ENCODE results near the gene TMEM218. TPM values are rescaled to one million over a fixed set of nuclear protein-coding genes. Genes with fewer than 3 reads are reported as not detected.

Gene TMEM218
- total and polyA plus RNA-seq, 2 donors (not counting 1 experiment from before 2014, with no cell fraction given): 20.7 to 31.7 TPM

DNA sequence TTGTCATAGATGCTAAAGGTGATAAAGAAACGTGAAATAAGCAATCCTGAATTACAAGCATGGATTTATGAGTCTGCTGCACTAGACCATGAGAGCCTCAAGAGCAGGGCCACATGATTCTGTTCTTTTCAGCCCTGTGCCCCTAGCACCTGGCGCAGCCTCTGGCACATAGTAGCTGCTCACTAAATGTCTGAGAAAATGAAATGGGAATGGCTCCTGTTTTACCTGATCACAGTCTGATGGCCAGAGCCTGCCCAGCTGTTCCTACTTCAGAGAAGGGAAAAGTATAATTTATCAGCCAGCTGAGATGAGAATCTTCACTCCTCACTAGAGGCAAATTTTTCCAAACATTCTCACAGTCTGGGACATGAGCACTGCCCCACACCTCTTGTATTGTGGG is 42.4 kb upstream of the TMEM218 start:
- Mint-ChIP-seq H3K27me3 (peaks cover 56% of the 10 kb centered on the region), H3K4me1 (no peaks in the 10 kb centered on the region), H3K9me3 (ENCODE audit: insufficient read depth) (no peaks in the 10 kb centered on the region), H3K27ac (no peak overlapping the region), H3K4me3 (no peak overlapping the region)
- Histone ChIP-seq H3K4me1 (ENCODE audit: control insufficient read depth in 2 of 2, insufficient read depth in 2 of 2, low read length in 2 of 2) (no peaks in the 10 kb centered on the region), H4K20me1 (ENCODE audit: control insufficient read depth, insufficient read depth, low read length, poor library complexity, severe bottlenecking) (no peaks in the 10 kb centered on the region), H2AFZ (ENCODE audit: insufficient read depth, low read depth, low read length, poor library complexity, severe bottlenecking) (no peak overlapping the region), H3K27ac (ENCODE audit: low read length in 2 of 2) (no peak overlapping the region), H3K36me3 (replicated peaks in 1 of 2; ENCODE audit: control extremely low read depth in 1 of 2, control insufficient read depth in 1 of 2, extremely low read depth in 1 of 2, insufficient read depth in 2 of 2, low read length in 1 of 2) (no peaks in the 10 kb centered on the region), H3K9ac (ENCODE audit: low read length) (no peak overlapping the region), H3K27me3 (replicated peaks in 1 of 4; ENCODE audit: control extremely low read depth in 1 of 4, control insufficient read depth in 3 of 4, insufficient read depth in 4 of 4, low read length in 3 of 4) (peaks cover 0 to 18% (median 9%) of the 10 kb centered on the region in 4 experiments), H3K79me2 (ENCODE audit: control insufficient read depth, insufficient read depth, low read length) (no peaks in the 10 kb centered on the region), H3K9me3 (ENCODE audit: control extremely low read depth in 1 of 3, control insufficient read depth in 2 of 3, insufficient read depth in 1 of 3, low read length in 2 of 3) (no peaks in the 10 kb centered on the region), H3K4me3 (ENCODE audit: control extremely low read depth in 1 of 5, extremely low read depth in 1 of 5, insufficient read depth in 1 of 5, low read depth in 2 of 5, low read length in 4 of 5) (no peak overlapping the region), H3K4me2 (replicated peaks; ENCODE audit: low read depth, low read length, poor library complexity, severe bottlenecking) (no peak overlapping the region)
- POLR2A ChIA-PET: no interaction called here
- WGBS (ENCODE audit: insufficient coverage): 89% methylated on average over 1 of the region's 2 CpGs
- no peak for DNase-seq
- TF ChIP-seq, protein P1, sequence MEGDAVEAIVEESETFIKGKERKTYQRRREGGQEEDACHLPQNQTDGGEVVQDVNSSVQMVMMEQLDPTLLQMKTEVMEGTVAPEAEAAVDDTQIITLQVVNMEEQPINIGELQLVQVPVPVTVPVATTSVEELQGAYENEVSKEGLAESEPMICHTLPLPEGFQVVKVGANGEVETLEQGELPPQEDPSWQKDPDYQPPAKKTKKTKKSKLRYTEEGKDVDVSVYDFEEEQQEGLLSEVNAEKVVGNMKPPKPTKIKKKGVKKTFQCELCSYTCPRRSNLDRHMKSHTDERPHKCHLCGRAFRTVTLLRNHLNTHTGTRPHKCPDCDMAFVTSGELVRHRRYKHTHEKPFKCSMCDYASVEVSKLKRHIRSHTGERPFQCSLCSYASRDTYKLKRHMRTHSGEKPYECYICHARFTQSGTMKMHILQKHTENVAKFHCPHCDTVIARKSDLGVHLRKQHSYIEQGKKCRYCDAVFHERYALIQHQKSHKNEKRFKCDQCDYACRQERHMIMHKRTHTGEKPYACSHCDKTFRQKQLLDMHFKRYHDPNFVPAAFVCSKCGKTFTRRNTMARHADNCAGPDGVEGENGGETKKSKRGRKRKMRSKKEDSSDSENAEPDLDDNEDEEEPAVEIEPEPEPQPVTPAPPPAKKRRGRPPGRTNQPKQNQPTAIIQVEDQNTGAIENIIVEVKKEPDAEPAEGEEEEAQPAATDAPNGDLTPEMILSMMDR (IDR thresholded peaks at IDR 0.05): no peak
- TF ChIP-seq EZH2 (IDR thresholded peaks at IDR 0.05; ENCODE audit: borderline replicate concordance, insufficient read depth, low read depth, low read length, poor library complexity, severe bottlenecking): no peak
- intact Hi-C loops (cut with micrococcal nuclease): no loop called here
- CTCF ChIA-PET: interaction anchor here (1.0 kb wide), 1 partner anchor 12 kb away, joined by 3 read pairs; no protein-coding TSS in a partner anchor
- no peak for ATAC-seq (ENCODE audit: low read depth)

DNA sequence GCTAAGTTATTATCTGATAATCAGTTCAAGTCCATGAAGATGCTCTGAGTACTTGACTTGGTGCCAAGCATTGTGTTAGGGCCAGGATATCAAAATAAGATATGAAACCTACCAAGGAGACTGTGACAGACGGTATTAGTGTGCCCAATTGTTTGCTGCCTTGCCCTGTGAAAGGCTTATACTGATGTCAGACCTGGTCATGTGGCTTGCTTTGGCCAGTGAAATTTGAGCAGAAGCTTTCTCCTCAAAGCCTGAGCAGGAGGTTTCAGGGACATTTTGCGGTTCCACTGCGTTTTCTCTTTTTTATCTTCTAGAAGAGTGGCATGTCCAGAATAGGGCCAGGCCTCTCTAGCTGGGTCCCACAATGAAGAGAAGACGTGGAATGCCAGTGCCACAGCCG is 37.3 kb upstream of the TMEM218 start:
- no peaks in the 10 kb centered on the region for H3K9me3 Mint-ChIP-seq (ENCODE audit: insufficient read depth)
- H3K27ac Mint-ChIP-seq: no peak overlapping the region
- Histone ChIP-seq H3K79me2 (ENCODE audit: control insufficient read depth, insufficient read depth, low read length) (no peaks in the 10 kb centered on the region), H3K4me3 (ENCODE audit: control extremely low read depth in 1 of 5, extremely low read depth in 1 of 5, insufficient read depth in 1 of 5, low read depth in 2 of 5, low read length in 4 of 5) (no peak overlapping the region), H3K9ac (ENCODE audit: low read length) (no peak overlapping the region), H3K9me3 (ENCODE audit: control extremely low read depth in 1 of 3, control insufficient read depth in 2 of 3, insufficient read depth in 1 of 3, low read length in 2 of 3) (no peaks in the 10 kb centered on the region), H3K36me3 (replicated peaks in 1 of 2; ENCODE audit: control extremely low read depth in 1 of 2, control insufficient read depth in 1 of 2, extremely low read depth in 1 of 2, insufficient read depth in 2 of 2, low read length in 1 of 2) (no peaks in the 10 kb centered on the region), H3K27ac (ENCODE audit: low read length in 2 of 2) (no peak overlapping the region), H2AFZ (ENCODE audit: insufficient read depth, low read depth, low read length, poor library complexity, severe bottlenecking) (no peak overlapping the region), H3K27me3 (replicated peaks in 1 of 4; ENCODE audit: control extremely low read depth in 1 of 4, control insufficient read depth in 3 of 4, insufficient read depth in 4 of 4, low read length in 3 of 4) (peaks cover 0 to 3% (median under 1%) of the 10 kb centered on the region in 4 experiments), H3K4me2 (replicated peaks; ENCODE audit: low read depth, low read length, poor library complexity, severe bottlenecking) (no peak overlapping the region), H3K4me1 (ENCODE audit: control insufficient read depth in 2 of 2, insufficient read depth in 2 of 2, low read length in 2 of 2) (no peaks in the 10 kb centered on the region), H4K20me1 (ENCODE audit: control insufficient read depth, insufficient read depth, low read length, poor library complexity, severe bottlenecking) (no peaks in the 10 kb centered on the region)
- peaks cover 38% of the 10 kb centered on the region for H3K27me3 Mint-ChIP-seq
- CTCF ChIA-PET: interaction anchor here (1.0 kb wide), 1 partner anchor 58 kb away, joined by 4 read pairs; no protein-coding TSS in a partner anchor
- no peak for ATAC-seq (ENCODE audit: low read depth)
- DNase-seq: no peak
- intact Hi-C loops (cut with micrococcal nuclease): no loop called here
- 90% methylated on average over 5 of the region's 5 CpGs for WGBS (ENCODE audit: insufficient coverage)
- H3K4me3 Mint-ChIP-seq: no peak overlapping the region
- no peak for TF ChIP-seq EZH2 (IDR thresholded peaks at IDR 0.05; ENCODE audit: borderline replicate concordance, insufficient read depth, low read depth, low read length, poor library complexity, severe bottlenecking)
- TF ChIP-seq, protein P1 (IDR thresholded peaks at IDR 0.05): no peak
- no peaks in the 10 kb centered on the region for H3K4me1 Mint-ChIP-seq
- POLR2A ChIA-PET: no interaction called here

Data from B cell (primary cell).